NCI-H2227 treated with DMSO at 0.1 percent for 48 hours (cell line): ENCODE measurements around the gene XRCC4.
"Not testable (repeated sequence)": the region's sequence is repeated elsewhere in the genome, so short reads cannot be mapped to it uniquely, and the experiment has no call there.

Experiments used
- DNase-seq: peaks from one replicate; lab custom pipeline; 2025; lab: John Stamatoyannopoulos, UW

XRCC4 gene

GRCh38 chr5:83076742-83077661, at the start of gene XRCC4, which contains the start of gene TMEM167A:
TSS of gene XRCC4 (plus strand) at chr5:83077547. CDS start at chr5:83104920, 27,373 bp downstream.
TSS of gene TMEM167A (minus strand) at chr5:83077394. CDS start at chr5:83077323, 71 bp downstream.
- peak; percentile 94 for DNase-seq

GRCh38 chr5:83029912-83030311, 47.4 kb upstream of the XRCC4 start:
- no peak for DNase-seq

DNA sequence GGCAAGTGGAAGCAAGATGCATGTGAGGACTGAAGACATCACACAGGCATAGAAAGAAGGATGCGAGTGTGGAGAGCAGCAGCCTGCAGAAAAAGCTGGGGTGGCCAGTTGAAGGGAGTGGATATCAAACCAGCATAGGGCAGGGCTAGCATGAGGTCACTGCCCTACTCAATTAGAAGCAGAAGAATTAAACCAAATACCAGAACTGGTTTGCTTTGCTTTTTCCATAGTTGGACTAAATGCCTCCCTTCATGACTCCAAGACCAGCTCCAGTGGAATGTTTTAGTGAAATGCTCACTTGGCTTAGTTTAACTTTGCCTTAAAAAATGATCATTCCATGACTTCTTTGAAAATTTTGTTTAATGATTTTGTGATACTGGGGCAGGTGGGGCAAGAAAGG, 46.0 kb upstream of the XRCC4 start:
- no peak for DNase-seq

GRCh38 chr5:83034036-83034435, 43.3 kb upstream of the XRCC4 start:
- DNase-seq = peak; percentile 74

DNA sequence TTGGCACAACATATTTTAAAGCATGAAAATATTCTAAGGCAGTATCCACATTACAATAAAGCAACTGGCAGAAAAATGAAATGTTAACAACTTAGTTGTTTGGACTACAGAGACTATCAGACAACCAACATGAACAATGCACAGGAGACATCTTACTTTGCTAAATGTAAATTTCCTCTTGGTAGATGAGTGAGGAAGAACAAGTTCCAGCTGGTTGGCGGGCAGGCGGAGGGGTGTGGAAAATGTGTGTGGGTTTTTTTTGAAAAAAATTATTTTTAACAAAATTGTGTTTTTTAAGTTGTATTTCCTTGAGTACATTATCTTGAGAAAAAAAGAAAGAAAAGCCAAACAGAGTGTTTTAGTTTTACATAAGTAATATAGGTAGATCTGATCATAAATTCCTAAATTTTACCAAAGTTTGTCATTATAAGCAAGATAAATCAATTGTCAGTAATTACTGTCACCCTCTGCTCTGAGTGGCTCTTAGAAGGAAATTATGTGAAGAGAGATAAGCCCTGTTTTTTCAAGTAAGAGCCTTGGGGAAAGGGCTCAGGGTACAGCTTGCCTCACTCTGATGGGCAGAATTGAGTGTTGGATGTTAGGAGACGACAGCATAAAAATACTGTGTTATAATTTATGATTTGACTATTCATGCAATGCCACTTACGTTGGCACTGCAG, 42.7 kb upstream of the XRCC4 start:
- peak; percentile 13 for DNase-seq

- DNase-seq = peak; percentile 37
Measured at GRCh38 chr5:83035373-83036100, 41.8 kb upstream of the XRCC4 start.

- DNase-seq = peak; percentile 18
Measured at GRCh38 chr5:83036991-83037575, 40.3 kb upstream of the XRCC4 start.

GRCh38 chr5:83038924-83039323, 38.4 kb upstream of the XRCC4 start:
- DNase-seq = no peak

DNA sequence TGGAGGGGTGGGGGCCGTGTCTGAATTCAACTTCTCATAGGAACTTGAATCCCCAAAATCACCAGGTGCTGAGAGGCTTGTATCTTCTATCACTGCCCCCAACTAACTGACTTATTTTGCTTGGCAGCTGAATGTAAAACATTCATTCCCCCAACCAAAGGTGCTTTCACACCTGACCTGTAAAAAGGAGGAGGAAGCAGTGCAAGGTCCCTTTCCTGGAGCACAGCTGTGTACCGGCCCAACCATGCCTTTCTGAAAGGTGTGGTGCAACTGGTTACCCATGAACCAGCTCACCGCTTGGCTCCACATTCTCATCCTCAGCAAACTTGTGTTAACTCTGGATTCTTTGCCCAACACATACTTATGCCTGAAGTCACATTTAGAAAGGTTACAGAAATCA, 34.8 kb upstream of the XRCC4 start:
- DNase-seq = no peak

- no peak for DNase-seq
Measured at GRCh38 chr5:83044926-83045325, 32.4 kb upstream of the XRCC4 start.

- no peak for DNase-seq
Measured at GRCh38 chr5:83048277-83048676, 29.1 kb upstream of the XRCC4 start.

DNA sequence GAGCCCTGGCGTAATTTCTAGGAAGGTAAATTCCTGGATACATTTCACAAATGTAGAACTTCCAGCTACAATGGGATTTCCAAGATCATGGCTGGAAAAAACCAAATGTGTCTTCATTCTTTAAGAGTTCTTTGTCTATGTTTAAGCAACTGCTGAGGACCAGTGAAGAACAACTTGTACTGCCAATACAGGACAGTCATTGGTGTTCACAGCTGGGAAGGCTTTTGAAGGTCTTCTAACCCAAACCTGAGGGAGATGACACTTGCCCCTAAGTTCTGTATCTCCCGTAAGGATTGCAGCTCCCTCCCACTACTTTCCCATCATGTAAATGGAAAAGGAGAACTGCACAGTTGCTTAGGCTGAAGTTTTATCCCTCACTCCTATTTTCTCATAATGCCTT, 28.5 kb upstream of the XRCC4 start:
- DNase-seq = no peak

DNA sequence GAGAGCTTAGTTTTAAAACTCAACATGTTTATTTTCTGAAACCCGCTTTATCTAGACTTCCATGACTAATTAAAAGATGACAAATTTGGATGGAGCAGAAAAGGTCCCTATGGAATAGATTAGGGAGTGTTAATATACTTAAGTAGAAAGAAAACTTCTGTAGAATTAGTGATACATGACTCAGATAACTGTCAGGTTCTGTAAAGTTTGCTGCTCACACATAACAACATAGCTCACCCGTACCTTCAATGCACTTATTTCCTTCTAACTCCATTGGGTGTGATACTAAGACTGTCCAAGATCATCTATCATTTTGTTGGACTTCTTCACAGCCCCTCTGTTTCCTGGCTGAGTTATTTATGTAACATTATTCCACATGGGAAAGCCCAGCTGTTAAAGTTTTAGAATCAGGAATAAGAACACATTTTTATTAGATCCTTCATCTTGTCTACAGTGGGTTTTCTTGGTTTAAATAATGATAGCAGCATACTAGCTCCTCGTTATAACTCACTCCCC, 27.9 kb upstream of the XRCC4 start:
- DNase-seq = no peak

GRCh38 chr5:83050723-83051340, 26.5 kb upstream of the XRCC4 start:
- no peak for DNase-seq

DNA sequence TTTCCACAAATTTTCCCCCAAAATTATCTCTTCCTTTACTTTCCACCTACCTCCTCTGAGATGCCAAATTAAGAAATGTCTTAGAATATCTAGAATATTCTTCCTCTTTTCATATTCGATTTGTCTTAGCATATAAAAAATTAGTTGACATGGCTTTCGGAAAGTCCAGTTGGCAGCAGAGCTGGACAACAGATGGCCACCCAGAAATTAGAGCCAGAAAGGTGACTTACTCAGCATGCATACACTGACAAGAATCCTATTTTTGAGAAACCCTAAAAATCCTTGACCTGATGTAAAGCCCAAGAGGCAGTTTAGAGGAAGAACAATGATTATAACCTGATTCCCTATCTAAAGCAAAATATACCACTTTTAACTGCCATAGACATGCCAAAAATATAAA, 22.2 kb upstream of the XRCC4 start:
- DNase-seq = no peak

DNA sequence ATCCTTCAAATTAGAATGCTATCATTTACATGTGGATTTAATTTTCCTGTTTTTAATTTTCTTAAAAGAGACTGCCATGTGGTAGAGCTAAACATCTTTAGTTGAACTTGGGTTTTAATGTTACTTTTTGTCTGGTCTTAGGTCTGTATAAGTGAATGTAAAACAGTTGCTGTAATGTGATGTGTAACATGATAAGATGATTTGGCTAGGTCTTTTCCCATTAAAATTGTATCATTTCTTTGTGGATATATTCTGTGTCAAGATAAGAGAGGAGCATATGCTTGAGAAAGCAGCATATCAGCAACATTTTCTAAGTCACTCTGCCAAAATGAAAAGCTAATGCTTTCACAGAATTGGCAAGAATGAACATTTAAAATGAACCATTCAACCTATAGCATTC, 18.6 kb upstream of the XRCC4 start:
- DNase-seq = no peak

DNA sequence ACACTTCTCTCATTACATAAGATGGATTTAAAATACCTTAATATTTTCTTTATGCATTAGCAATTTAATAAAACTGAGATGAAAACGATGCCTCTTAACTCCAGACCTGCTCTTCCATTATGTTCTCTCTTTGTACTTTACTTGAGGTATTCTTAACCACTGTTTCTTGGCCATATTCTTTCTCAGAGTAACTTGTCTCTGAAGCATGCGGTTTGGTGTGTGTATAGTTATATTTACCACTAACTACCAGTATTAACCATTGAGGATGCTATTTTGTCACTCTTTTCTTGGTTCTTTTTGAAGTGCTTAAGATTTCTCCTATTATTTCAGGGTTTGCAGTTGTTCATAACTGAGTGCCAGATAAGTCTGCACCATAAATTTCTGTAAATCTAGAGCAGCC, 18.0 kb upstream of the XRCC4 start:
- DNase-seq = no peak

GRCh38 chr5:83066548-83067110, 10.7 kb upstream of the XRCC4 start:
- DNase-seq = no peak

DNA sequence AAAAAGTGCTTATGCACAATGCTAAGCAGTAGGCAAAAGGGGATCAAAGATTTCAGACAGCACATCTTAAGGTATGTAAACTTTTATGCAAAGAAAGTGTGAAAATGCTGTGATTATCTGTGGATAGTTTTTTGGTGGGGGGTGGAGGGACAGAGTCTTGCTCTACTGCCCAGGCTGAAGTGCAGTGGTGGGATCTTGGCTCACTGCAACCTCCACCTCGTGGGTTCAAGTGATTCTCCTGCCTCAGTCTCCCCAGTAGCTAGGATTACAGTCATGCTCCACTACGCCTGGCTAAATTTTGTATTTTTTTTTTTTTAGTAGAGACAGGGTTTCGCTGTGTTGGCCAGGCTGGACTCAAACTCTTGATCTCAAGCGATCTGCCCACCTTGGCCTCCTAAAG, 10.0 kb upstream of the XRCC4 start:
- not testable (repeated sequence) for DNase-seq

DNA sequence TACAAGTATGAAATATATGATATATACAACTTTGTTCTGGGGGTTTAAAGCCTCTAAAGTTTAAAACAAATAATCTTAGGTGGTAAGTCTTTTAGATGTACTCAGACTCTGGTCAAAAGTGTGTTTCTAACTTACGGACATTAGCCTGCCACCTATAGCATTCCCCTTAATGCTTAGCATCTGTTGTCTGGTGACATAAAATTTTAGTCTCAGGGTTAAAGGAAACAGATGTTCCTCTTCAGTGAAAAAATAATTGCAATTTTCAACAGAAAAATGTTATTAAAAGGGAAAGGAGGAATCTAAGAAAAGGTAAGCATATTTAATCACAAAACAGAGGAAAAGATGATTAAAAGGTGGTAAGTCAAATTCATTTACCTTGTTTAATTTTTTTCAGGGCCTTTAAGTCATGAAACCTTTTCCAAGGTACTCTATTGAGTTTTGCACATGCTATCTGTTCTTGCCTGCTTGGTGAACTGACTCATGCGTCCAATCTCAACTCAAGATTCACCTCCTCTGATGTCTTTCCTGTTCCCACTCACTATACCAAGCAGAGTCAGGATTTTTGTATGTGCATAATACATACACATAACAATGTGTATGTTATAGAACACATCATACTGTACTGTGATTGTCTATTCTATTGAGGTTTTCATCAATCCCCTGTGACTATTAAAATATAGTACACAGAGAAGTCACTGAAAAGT, 8.1 kb upstream of the XRCC4 start:
- DNase-seq = no peak
